Stimulated activated CD4-positive, alpha-beta T cell treated with anti-CD3 and anti-CD28 coated beads, TNF-alpha, amount 100 ng/mL, for 48 hours (primary cell): ENCODE results near the gene GBX2.

ENCODE experiments used
- DNase-seq, 3 donors: peaks; one replicate each; pipeline ENCODE4 v3.0.0-alpha.2; 2020; ENCODE audit warnings: low read depth in 3 of 3

The GBX2 gene

GRCh38 chr2:236180831-236181453 is 12.8 kb upstream of the GBX2 start:
- DNase-seq = no peak

GRCh38 chr2:236180076-236180816 is 12.1 kb upstream of the GBX2 start:
- no peak for DNase-seq

- DNase-seq = no peak
These were observed 11.3 kb upstream of the GBX2 start for GRCh38 chr2:236179236-236180075.

- no peak for DNase-seq
These were observed 10.7 kb upstream of the GBX2 start for GRCh38 chr2:236178890-236179235.

GRCh38 chr2:236177967-236178889 is 10.0 kb upstream of the GBX2 start:
- peak in 1 of 3 donors; percentile 31 for DNase-seq

GRCh38 chr2:236177604-236177966 is 9.4 kb upstream of the GBX2 start:
- peak in 1 of 3 donors; percentile 39 for DNase-seq

GRCh38 chr2:236176951-236177350 is 8.8 kb upstream of the GBX2 start:
- no peak for DNase-seq

GRCh38 chr2:236176417-236176816 is 8.2 kb upstream of the GBX2 start:
- DNase-seq = no peak

- no peak for DNase-seq
These were observed 7.5 kb upstream of the GBX2 start for GRCh38 chr2:236175548-236176150.

- no peak for DNase-seq
These were observed 5.8 kb upstream of the GBX2 start for GRCh38 chr2:236173729-236174607.

GRCh38 chr2:236173036-236173728 is 5.0 kb upstream of the GBX2 start:
- DNase-seq = no peak

- DNase-seq = no peak
These were observed 4.3 kb upstream of the GBX2 start for GRCh38 chr2:236172255-236173035.

GRCh38 chr2:236171680-236172254 is 3.6 kb upstream of the GBX2 start:
- no peak for DNase-seq

GRCh38 chr2:236171181-236171679 is 3.0 kb upstream of the GBX2 start:
- no peak for DNase-seq

- no peak for DNase-seq
These were observed 2.5 kb upstream of the GBX2 start for GRCh38 chr2:236170590-236171165.

GRCh38 chr2:236169741-236170589 is 1.8 kb upstream of the GBX2 start:
- no peak for DNase-seq

GRCh38 chr2:236169151-236169721 is 1.1 kb upstream of the GBX2 start:
- DNase-seq = no peak
